HG03457 (cell line): ENCODE results near the gene DPP10.
"Not testable (repeated sequence)": the region's sequence is repeated elsewhere in the genome, so short reads cannot be mapped to it uniquely, and the experiment has no call there.

Source experiments
- ATAC-seq: cut with Tn5 transposase; IDR thresholded peaks from one replicate; pipeline ENCODE4 v1.9.1; 2021; ENCODE audit warnings: moderate number of reproducible peaks; ENCODE audit not compliant: unreplicated experiment

The DPP10 gene

GRCh38 chr2:115389024-115389423, 946.6 kb downstream of the DPP10 start:
- ATAC-seq = no peak

GRCh38 chr2:115389898-115390565, 947.6 kb downstream of the DPP10 start:
- no peak for ATAC-seq

- ATAC-seq = no peak
Measured at GRCh38 chr2:115396579-115396978, 954.1 kb downstream of the DPP10 start.

GRCh38 chr2:115400940-115401339, 958.5 kb downstream of the DPP10 start:
- ATAC-seq = no peak

- no peak for ATAC-seq
Measured at GRCh38 chr2:115412501-115412900, 970.1 kb downstream of the DPP10 start.

- ATAC-seq = no peak
Measured at GRCh38 chr2:115413791-115414190, 971.4 kb downstream of the DPP10 start.

- no peak for ATAC-seq
Measured at GRCh38 chr2:115414466-115414865, 972.0 kb downstream of the DPP10 start.

- no peak for ATAC-seq
Measured at GRCh38 chr2:115422004-115422634, 979.7 kb downstream of the DPP10 start.

- no peak for ATAC-seq
Measured at GRCh38 chr2:115427436-115427835, 985.0 kb downstream of the DPP10 start.

- not testable (repeated sequence) for ATAC-seq
Measured at GRCh38 chr2:115440746-115441145, 998.3 kb downstream of the DPP10 start.

GRCh38 chr2:115443539-115444185, 1001.2 kb downstream of the DPP10 start:
- ATAC-seq = no peak

- ATAC-seq = no peak
Measured at GRCh38 chr2:115460008-115460407, 1017.6 kb downstream of the DPP10 start.

GRCh38 chr2:115480741-115481140, 1038.3 kb downstream of the DPP10 start:
- ATAC-seq = no peak

GRCh38 chr2:115481842-115482241, 1039.4 kb downstream of the DPP10 start:
- no peak for ATAC-seq

- no peak for ATAC-seq
Measured at GRCh38 chr2:115483666-115484065, 1041.2 kb downstream of the DPP10 start.

GRCh38 chr2:115484486-115484885, 1042.0 kb downstream of the DPP10 start:
- no peak for ATAC-seq

GRCh38 chr2:115484983-115485382, 1042.5 kb downstream of the DPP10 start:
- no peak for ATAC-seq

GRCh38 chr2:115491186-115491793, 1048.8 kb downstream of the DPP10 start:
- ATAC-seq = no peak

- ATAC-seq = no peak
Measured at GRCh38 chr2:115505331-115505730, 1062.9 kb downstream of the DPP10 start.

GRCh38 chr2:115520727-115521126, 1078.3 kb downstream of the DPP10 start:
- no peak for ATAC-seq

GRCh38 chr2:115524452-115524851, 1082.0 kb downstream of the DPP10 start:
- ATAC-seq = no peak

- no peak for ATAC-seq
Measured at GRCh38 chr2:115529627-115530026, 1087.2 kb downstream of the DPP10 start.
